CD4-positive, alpha-beta T cell treated with Interleukin-15 for 1 hour (primary cell): ENCODE measurements around the gene MVB12B.
"Not testable (repeated sequence)": the region's sequence is repeated elsewhere in the genome, so short reads cannot be mapped to it uniquely, and the experiment has no call there.

ENCODE experiments used
- DNase-seq: peaks from one replicate; pipeline ENCODE4 v3.0.0-alpha.2; 2020

Gene MVB12B

GRCh38 chr9:126527109-126527825, 200.6 kb downstream of the MVB12B start:
- no peak for DNase-seq

- no peak for DNase-seq
Observed at GRCh38 chr9:126528111-126528510, 201.5 kb downstream of the MVB12B start.

GRCh38 chr9:126528915-126529314, 202.3 kb downstream of the MVB12B start:
- no peak for DNase-seq

- DNase-seq: no peak
Observed at GRCh38 chr9:126531035-126531571, 204.5 kb downstream of the MVB12B start.

GRCh38 chr9:126531591-126531990, 205.0 kb downstream of the MVB12B start:
- DNase-seq: no peak

- no peak for DNase-seq
Observed at GRCh38 chr9:126532019-126532462, 205.4 kb downstream of the MVB12B start.

- no peak for DNase-seq
Observed at GRCh38 chr9:126532489-126532888, 205.9 kb downstream of the MVB12B start.

- no peak for DNase-seq
Observed at GRCh38 chr9:126532951-126533925, 206.6 kb downstream of the MVB12B start.

GRCh38 chr9:126533926-126534310, 207.3 kb downstream of the MVB12B start:
- DNase-seq: no peak

- DNase-seq: no peak
Observed at GRCh38 chr9:126534431-126535186, 208.0 kb downstream of the MVB12B start.

- no peak for DNase-seq
Observed at GRCh38 chr9:126536131-126536530, 209.5 kb downstream of the MVB12B start.

- no peak for DNase-seq
Observed at GRCh38 chr9:126536841-126537465, 210.3 kb downstream of the MVB12B start.

- no peak for DNase-seq
Observed at GRCh38 chr9:126538550-126538949, 211.9 kb downstream of the MVB12B start.

GRCh38 chr9:126540398-126540797, 213.8 kb downstream of the MVB12B start:
- DNase-seq: not testable (repeated sequence)

- no peak for DNase-seq
Observed at GRCh38 chr9:126543490-126543889, 216.9 kb downstream of the MVB12B start.

GRCh38 chr9:126545106-126545505, 218.5 kb downstream of the MVB12B start:
- DNase-seq: no peak

- DNase-seq: no peak
Observed at GRCh38 chr9:126546036-126546435, 219.4 kb downstream of the MVB12B start.

GRCh38 chr9:126548312-126548711, 221.7 kb downstream of the MVB12B start:
- no peak for DNase-seq

GRCh38 chr9:126549246-126550006, 222.8 kb downstream of the MVB12B start:
- no peak for DNase-seq

- DNase-seq: no peak
Observed at GRCh38 chr9:126550891-126551351, 224.3 kb downstream of the MVB12B start.

- no peak for DNase-seq
Observed at GRCh38 chr9:126551812-126552211, 225.2 kb downstream of the MVB12B start.
